Measurements from ENCODE around the gene DCN.

DCN gene

GRCh38 chr12:91110311-91110924 lies 72.2 kb downstream of the DCN start:
- in situ Hi-C loops (cut with MboI; ENCODE audit: low pct_unique_long_range_greater_than_20kb, low sequenced_read_pairs, unreplicated experiment) = no loop called here
- DNase-seq (ENCODE audit: low spot score) = no peak
- TF ChIP-seq CTCF (IDR thresholded peaks at IDR 0.05; ENCODE audit: extremely low read depth, insufficient read depth, missing control alignments) = no peak

GRCh38 chr12:91109581-91110310 lies 72.9 kb downstream of the DCN start:
- no peak for TF ChIP-seq CTCF (IDR thresholded peaks at IDR 0.05; ENCODE audit: extremely low read depth, insufficient read depth, missing control alignments)
- no peak for DNase-seq (ENCODE audit: low spot score)
- in situ Hi-C loops (cut with MboI; ENCODE audit: low pct_unique_long_range_greater_than_20kb, low sequenced_read_pairs, unreplicated experiment) = no loop called here

- TF ChIP-seq CTCF (IDR thresholded peaks at IDR 0.05; ENCODE audit: extremely low read depth, insufficient read depth, missing control alignments) = peak; percentile 68
- in situ Hi-C loops (cut with MboI; ENCODE audit: low pct_unique_long_range_greater_than_20kb, low sequenced_read_pairs, unreplicated experiment) = no loop called here
- peak; percentile 13 for DNase-seq (ENCODE audit: low spot score)
Measured at GRCh38 chr12:91109148-91109564, 73.5 kb downstream of the DCN start.

GRCh38 chr12:91108196-91108755 lies 74.3 kb downstream of the DCN start:
- in situ Hi-C loops (cut with MboI; ENCODE audit: low pct_unique_long_range_greater_than_20kb, low sequenced_read_pairs, unreplicated experiment) = no loop called here
- no peak for TF ChIP-seq CTCF (IDR thresholded peaks at IDR 0.05; ENCODE audit: extremely low read depth, insufficient read depth, missing control alignments)
- DNase-seq (ENCODE audit: low spot score) = no peak

GRCh38 chr12:91106283-91106682 lies 76.3 kb downstream of the DCN start:
- in situ Hi-C loops (cut with MboI; ENCODE audit: low pct_unique_long_range_greater_than_20kb, low sequenced_read_pairs, unreplicated experiment) = no loop called here
- no peak for DNase-seq (ENCODE audit: low spot score)
- no peak for TF ChIP-seq CTCF (IDR thresholded peaks at IDR 0.05; ENCODE audit: extremely low read depth, insufficient read depth, missing control alignments)

GRCh38 chr12:91105807-91106206 lies 76.8 kb downstream of the DCN start:
- in situ Hi-C loops (cut with MboI; ENCODE audit: low pct_unique_long_range_greater_than_20kb, low sequenced_read_pairs, unreplicated experiment) = no loop called here
- no peak for DNase-seq (ENCODE audit: low spot score)
- TF ChIP-seq CTCF (IDR thresholded peaks at IDR 0.05; ENCODE audit: extremely low read depth, insufficient read depth, missing control alignments) = no peak
